ENCODE results near the gene HIRA.

Gene HIRA

GRCh38 chr22:19410941-19411689, 20.4 kb downstream of the HIRA start:
- DNase-seq (ENCODE audit: low spot score) (no peak), FAIRE-seq (no peak)

DNA sequence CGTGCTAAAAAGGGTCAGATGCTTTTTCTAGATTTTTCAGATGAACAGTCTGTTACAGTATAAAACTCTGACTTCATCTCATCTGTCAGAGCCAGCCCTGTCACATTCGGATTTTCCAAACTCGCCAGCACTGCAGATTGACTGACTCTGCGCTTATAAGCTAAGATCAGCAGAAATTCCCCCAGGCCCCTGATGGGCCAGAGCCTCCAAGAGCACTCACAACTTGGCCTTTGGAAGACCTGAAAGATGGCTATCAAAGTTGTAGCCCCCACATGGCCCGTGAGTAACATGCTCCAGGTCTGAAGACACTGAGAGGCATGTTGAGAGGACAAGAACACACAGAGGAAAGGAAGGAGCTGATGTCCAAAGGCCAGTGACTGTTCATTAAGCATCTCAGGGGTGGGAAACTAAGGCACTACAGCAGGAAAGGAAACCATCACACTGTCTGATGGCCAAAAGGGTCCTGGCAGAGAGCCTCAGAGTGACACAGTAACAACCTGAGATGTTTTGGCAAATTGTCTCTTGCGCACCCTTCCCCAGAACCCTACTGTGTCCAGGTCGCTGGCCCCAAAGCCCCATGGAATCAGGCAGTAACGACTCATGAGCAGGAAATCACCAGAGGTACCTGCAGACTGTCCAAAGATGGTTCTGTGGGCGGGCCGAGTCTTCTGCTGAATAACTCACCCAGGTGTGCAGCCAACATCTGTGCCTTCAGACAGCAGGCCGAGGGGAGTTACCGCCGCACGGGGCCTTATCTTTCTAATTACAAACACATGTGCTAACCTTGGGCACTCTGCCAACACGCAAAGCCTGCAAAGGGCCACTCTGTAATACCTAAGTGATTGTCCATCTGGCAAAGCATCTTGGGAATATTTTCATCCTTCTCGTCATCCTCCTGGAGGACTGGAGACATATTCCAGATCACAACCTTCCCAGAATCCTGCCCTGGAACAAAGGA, 23.6 kb downstream of the HIRA start:
- no peak for FAIRE-seq

GRCh38 chr22:19406846-19407245, 24.7 kb downstream of the HIRA start:
- FAIRE-seq (no peak), DNase-seq (ENCODE audit: low spot score) (no peak)

More for the DNA sequence above, 23.6 kb downstream of the HIRA start:
- DNase-seq (ENCODE audit: low spot score), result no peak

DNA sequence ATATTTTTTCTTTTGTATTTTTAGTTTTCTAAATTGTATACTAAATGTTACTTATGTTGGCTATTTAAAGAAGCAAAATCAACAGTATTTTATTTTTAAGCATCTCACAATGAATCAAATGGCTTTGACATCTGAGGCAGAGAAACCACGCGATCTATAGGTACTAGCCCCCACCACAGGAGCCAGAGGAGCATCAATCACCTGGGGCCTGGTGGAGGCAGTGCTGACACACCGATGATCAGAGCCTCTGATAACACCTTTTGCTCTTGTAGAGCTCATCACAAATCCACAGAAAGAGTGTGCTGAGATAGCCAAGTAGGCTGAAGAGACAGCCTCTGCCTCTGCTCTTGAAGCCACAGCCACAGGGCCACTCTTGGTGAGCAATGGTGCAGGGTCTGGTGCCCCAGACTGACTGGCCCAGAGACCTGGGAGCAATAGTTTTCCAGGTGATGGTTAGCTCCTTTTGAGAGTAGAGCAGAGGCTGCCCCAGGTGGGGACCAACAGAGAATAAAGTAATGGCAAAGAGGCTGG, 25.2 kb downstream of the HIRA start:
- DNase-seq (ENCODE audit: low spot score) (no peak), FAIRE-seq (no peak)

GRCh38 chr22:19405652-19406051, 25.9 kb downstream of the HIRA start:
- DNase-seq (ENCODE audit: low spot score) (no peak), FAIRE-seq (no peak)

DNA sequence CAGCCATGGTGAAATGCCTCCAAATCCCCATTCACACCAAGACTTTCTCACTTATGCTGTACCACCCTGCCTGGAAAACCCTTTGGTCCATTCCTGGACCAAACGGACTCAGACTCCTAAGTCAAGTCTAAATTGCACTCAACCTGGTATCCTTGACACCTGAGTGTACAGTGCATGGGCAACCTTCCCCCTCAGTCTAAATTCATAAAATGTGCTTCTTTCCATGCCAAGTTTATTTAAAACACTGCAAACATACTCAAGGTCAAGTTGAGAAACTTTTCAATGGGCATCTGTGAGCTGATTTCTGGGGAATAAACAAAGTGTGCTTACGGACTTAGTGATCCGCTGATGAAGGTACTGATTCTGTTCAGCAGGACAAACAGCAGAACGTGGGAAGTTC, 26.4 kb downstream of the HIRA start:
- DNase-seq (ENCODE audit: low spot score) (no peak), FAIRE-seq (no peak)

DNA sequence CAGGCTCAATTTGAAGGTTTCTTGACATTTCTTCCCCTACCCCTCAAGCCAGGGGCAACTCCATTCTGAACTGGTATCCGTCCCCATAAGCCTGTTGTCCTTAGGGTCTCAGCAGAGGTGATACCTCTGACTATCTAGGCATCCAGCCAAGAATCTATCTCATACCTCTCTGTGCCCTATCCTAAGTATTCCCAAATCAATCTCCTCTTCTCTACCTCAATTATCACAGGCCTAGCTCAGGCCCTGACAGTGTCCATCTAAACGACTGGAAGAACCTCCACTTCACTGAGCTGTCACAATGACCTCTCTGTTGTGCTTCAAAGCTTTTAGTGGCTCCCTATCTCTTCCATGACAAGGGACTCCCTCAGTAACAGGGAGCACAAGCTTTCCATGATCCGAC, 26.9 kb downstream of the HIRA start:
- FAIRE-seq (no peak), DNase-seq (ENCODE audit: low spot score) (no peak)

GRCh38 chr22:19402642-19403191, 28.8 kb downstream of the HIRA start:
- FAIRE-seq (no peak), DNase-seq (ENCODE audit: low spot score) (no peak)

DNA sequence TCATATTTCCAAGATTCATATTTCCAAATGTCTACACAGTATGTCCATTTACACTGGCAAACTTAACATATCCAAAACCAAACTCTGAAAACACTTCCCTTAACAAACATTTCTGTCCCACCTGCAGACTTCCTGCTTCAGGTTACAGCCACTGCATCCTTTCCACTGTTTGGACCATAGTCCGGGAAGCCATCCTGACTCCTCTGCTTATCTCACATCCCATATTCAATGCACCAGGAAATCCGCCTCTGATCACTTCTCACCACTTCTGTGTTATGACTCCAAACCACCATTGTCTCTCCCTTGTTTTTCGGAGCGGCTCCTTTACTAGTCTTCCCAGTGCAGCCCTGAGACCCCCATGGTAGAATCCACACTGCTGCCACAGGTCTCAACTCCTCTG, 30.1 kb downstream of the HIRA start:
- DNase-seq (ENCODE audit: low spot score) (no peak), FAIRE-seq (no peak)

DNA sequence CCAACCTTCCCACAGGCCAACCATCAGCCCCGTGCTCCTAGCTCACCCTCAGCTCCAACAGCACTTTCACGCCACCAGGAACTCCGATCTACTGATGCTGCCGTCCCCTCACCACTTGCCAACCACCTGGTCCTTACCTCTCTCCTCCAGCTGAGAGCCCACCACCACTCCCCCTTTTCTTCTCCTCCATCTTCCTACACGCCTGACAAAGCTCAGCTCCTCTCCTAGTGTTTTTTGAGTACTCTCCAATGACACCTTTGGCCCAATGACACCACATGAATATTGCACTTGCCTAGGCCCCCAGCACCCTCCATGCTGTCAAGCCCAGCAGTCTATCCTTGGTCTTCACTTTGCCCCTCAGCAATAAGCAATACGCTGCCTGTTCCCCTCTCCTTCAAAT, 30.7 kb downstream of the HIRA start:
- FAIRE-seq (no peak), DNase-seq (ENCODE audit: low spot score) (no peak)

DNA sequence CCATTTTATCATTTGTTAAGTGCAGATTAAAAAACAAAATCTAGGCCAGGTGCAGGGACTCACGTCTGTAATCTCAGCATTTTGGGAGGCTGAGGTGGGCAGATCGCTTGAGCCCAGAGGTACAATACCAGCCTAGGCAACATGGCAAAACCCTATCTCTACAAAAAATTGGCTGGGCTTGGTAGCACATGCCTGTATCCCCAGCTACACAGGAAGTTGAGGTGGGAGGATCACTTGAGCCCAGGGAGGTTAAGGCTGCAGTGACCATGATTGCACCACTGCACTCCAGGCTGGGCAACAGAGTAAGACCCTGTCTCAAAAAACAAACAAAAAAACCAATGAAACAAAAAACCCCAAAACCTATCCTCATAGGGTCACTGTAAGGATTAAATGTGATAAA, 32.9 kb downstream of the HIRA start:
- FAIRE-seq, result no peak
- no peak for DNase-seq (ENCODE audit: low spot score)

DNA sequence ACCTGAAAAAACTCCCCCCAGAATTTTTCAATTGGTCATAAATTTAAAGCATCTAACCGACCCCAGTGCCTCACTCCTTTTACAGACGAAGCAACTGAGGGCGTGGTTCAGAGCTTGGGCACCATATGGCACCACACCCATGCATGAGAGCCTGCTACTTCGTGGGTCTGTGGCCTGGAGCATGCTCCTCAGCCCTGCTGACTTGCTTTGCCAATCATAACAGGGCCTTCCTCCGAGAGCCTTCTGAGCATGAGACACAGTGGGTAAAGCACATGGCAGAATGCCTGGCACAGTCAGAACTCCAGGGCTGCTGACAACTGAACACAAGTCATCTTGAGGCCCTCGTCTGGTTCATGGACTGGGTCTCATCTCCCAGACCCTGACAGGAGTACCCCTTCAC, 33.3 kb downstream of the HIRA start:
- DNase-seq (ENCODE audit: low spot score), result no peak
- no peak for FAIRE-seq

GRCh38 chr22:19397734-19398104, 33.8 kb downstream of the HIRA start:
- DNase-seq (ENCODE audit: low spot score), result no peak
- FAIRE-seq, result no peak

DNA sequence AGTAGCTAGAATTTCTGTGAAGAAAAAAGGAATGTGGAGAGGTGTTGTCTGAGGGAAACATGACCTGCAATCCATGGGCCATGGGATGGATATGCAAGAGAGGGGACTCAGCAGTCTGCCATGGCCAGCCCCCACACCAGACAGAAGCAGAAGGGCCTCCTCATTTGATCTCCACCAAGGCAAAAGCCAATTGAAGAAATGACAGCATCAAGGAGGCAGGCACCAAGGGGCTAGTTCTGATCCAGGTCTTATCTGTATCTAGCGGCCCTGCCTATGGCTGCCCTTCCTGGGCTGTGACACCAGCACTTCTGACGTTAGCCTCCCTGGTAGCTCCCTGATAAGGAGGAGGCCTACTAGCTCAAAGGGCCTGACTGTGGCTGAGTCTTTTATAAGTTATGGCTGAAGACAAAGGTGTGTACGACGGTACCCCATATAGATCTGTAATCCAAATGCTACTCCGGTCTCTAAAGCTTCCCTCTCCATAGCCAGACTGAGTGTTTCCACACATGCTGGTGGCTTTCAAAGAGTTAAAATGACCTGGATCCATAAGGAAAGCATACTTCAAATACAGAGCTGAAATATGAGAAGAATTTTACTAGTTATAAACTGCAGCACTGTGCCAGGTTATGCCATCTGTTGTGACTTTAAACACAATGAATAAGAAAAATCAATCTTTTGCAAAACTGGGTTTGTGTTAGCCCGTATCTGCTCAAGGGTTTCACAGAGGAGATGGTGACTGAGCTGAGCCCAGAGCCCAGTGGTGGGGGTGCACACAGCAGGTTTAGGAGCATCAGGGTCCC, 34.4 kb downstream of the HIRA start:
- no peak for DNase-seq (ENCODE audit: low spot score)
- FAIRE-seq, result no peak

DNA sequence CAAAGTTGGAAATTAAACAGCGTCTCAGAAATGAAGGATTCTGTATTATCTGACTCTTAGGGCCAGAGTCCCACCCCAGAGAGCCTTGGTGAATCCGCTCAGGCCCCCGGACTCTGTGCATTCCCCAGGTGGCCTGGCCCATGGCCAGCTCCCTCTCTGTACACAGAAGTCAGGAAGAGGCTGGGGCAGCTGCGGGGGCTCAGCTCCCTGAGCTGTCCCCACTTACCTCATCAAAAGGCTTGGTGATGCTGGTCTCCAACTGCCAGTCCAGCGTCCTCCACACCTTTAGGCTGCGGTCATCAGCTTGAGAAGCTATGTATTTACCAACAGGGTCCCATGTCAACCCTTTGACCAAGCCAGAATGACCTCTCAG, 35.0 kb downstream of the HIRA start:
- FAIRE-seq, result no peak
- no peak for DNase-seq (ENCODE audit: low spot score)

GRCh38 chr22:19395276-19395675, 36.3 kb downstream of the HIRA start:
- FAIRE-seq (no peak), DNase-seq (ENCODE audit: low spot score) (no peak)

- no peak for DNase-seq (ENCODE audit: low spot score)
- FAIRE-seq, result no peak
These were observed 37.1 kb downstream of the HIRA start for GRCh38 chr22:19394274-19395050.

- DNase-seq (ENCODE audit: low spot score) (no peak), FAIRE-seq (no peak)
These were observed 37.8 kb downstream of the HIRA start for GRCh38 chr22:19393704-19394103.

DNA sequence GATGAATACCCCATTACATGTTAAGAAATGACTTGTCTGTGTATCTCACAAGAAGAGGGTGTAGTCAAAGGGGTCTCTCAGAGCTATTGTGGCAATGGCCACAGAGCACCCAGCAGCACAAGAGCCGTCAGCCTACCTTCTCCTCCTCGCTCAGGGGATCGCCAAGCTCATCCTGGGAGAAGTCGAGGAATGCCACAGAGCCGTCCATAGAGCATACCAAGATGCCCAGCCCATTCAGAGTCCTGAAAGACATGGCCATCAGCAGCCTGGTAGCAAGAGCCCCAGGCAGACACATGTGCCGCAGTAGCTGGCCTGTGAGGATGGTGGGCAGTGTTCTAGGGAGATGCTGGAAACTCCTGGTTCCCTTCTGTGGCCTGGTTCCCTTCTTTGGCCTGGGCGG, 44.0 kb downstream of the HIRA start:
- no peak for DNase-seq (ENCODE audit: low spot score)
- no peak for FAIRE-seq

DNA sequence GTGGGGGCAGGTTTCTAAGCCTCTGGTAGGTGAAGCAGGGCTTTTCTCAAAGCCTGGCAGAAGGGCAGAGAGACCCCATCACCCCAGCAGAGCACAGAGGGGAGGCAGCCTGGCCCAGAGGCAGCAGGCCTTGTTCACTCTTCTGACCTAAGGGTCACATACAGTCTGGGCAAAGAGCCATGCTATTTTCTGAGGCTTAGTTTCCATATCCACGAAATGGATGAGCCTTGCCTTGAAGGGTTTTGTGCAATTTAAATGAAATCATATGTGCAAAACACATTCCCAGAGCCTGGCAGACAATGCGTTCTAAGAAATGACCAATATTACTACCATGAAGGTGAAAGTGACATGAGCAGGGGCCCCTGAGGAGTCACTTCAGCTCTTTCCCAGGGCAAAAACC, 44.5 kb downstream of the HIRA start:
- FAIRE-seq (no peak), DNase-seq (ENCODE audit: low spot score) (no peak)

- no peak for FAIRE-seq
- DNase-seq (ENCODE audit: low spot score), result no peak
These were observed 45.3 kb downstream of the HIRA start for GRCh38 chr22:19386248-19386647.
